GM21515 (cell line): ENCODE results near the gene EPG5.
"Not testable (repeated sequence)": the region's sequence is repeated elsewhere in the genome, so short reads cannot be mapped to it uniquely, and the experiment has no call there.

ENCODE experiments used
- ATAC-seq: cut with Tn5 transposase; IDR thresholded peaks from one replicate; pipeline ENCODE4 v1.9.1; 2021; ENCODE audit not compliant: unreplicated experiment

Gene EPG5

GRCh38 chr18:45976974-45977373, 9.8 kb upstream of the EPG5 start:
- ATAC-seq, result no peak

GRCh38 chr18:45976566-45976965, 9.4 kb upstream of the EPG5 start:
- no peak for ATAC-seq

GRCh38 chr18:45974088-45974536, 7.0 kb upstream of the EPG5 start:
- no peak for ATAC-seq

- ATAC-seq, result not testable (repeated sequence)
Measured at GRCh38 chr18:45964913-45965312, 2.2 kb downstream of the EPG5 start.

- no peak for ATAC-seq
Measured at GRCh38 chr18:45962866-45963265, 4.3 kb downstream of the EPG5 start.

- no peak for ATAC-seq
Measured at GRCh38 chr18:45962461-45962860, 4.7 kb downstream of the EPG5 start.

GRCh38 chr18:45959484-45959883, 7.6 kb downstream of the EPG5 start:
- ATAC-seq, result not testable (repeated sequence)

GRCh38 chr18:45958730-45959129, 8.4 kb downstream of the EPG5 start:
- no peak for ATAC-seq

GRCh38 chr18:45958027-45958426, 9.1 kb downstream of the EPG5 start:
- ATAC-seq, result no peak

- no peak for ATAC-seq
Measured at GRCh38 chr18:45957100-45957499, 10.0 kb downstream of the EPG5 start.

- ATAC-seq, result no peak
Measured at GRCh38 chr18:45954070-45954934, 12.8 kb downstream of the EPG5 start.

GRCh38 chr18:45951016-45951714, 16.0 kb downstream of the EPG5 start:
- no peak for ATAC-seq

- no peak for ATAC-seq
Measured at GRCh38 chr18:45945669-45946068, 21.5 kb downstream of the EPG5 start.

GRCh38 chr18:45940724-45941123, 26.4 kb downstream of the EPG5 start:
- ATAC-seq, result no peak

- no peak for ATAC-seq
Measured at GRCh38 chr18:45939236-45939635, 27.9 kb downstream of the EPG5 start.

- no peak for ATAC-seq
Measured at GRCh38 chr18:45938488-45938935, 28.6 kb downstream of the EPG5 start.

- no peak for ATAC-seq
Measured at GRCh38 chr18:45935591-45936335, 31.4 kb downstream of the EPG5 start.

- no peak for ATAC-seq
Measured at GRCh38 chr18:45932708-45933107, 34.4 kb downstream of the EPG5 start.

- no peak for ATAC-seq
Measured at GRCh38 chr18:45930963-45931362, 36.2 kb downstream of the EPG5 start.

- no peak for ATAC-seq
Measured at GRCh38 chr18:45926691-45927090, 40.4 kb downstream of the EPG5 start.

GRCh38 chr18:45926085-45926484, 41.0 kb downstream of the EPG5 start:
- no peak for ATAC-seq
